ENCODE measurements around the gene NCBP3.

- TF ChIP-seq CTCF (IDR thresholded peaks at IDR 0.05; ENCODE audit: borderline replicate concordance, extremely low read depth, low read length, poor library complexity, severe bottlenecking): no peak
- no peak for TF ChIP-seq EZH2 (IDR thresholded peaks at IDR 0.05; ENCODE audit: borderline replicate concordance, low read depth, low read length, severe bottlenecking)
Observed at GRCh38 chr17:3792481-3792880, 53.6 kb downstream of the NCBP3 start.

Data from DND-41 (cell line).